Astrocyte of the cerebellum (primary cell): ENCODE results near the gene SLC15A1.

Experiments
- DNase-seq: peaks from one replicate; pipeline ENCODE4 v3.0.0-alpha.2; 2011; ENCODE audit warnings: low read depth
- H3K4me3 ChIP-seq: 2 replicates; pipeline ENCODE4 v1.5.1; 2011; ENCODE audit warnings: mild to moderate bottlenecking, low read depth, low read length, moderate library complexity
- in situ Hi-C: cut with HindIII; loops from 2 replicates; pipeline ENCODE4 v1.10.0; 2017; ENCODE audit warnings: low sequenced_read_pairs
- TF ChIP-seq, protein P1 (sequence below): IDR thresholded peaks from 2 replicates; pipeline ENCODE4 v1.5.1; 2012; ENCODE audit warnings: low read length, low read depth, moderate library complexity, mild to moderate bottlenecking; ENCODE audit errors: missing control alignments

The SLC15A1 gene, protein sequence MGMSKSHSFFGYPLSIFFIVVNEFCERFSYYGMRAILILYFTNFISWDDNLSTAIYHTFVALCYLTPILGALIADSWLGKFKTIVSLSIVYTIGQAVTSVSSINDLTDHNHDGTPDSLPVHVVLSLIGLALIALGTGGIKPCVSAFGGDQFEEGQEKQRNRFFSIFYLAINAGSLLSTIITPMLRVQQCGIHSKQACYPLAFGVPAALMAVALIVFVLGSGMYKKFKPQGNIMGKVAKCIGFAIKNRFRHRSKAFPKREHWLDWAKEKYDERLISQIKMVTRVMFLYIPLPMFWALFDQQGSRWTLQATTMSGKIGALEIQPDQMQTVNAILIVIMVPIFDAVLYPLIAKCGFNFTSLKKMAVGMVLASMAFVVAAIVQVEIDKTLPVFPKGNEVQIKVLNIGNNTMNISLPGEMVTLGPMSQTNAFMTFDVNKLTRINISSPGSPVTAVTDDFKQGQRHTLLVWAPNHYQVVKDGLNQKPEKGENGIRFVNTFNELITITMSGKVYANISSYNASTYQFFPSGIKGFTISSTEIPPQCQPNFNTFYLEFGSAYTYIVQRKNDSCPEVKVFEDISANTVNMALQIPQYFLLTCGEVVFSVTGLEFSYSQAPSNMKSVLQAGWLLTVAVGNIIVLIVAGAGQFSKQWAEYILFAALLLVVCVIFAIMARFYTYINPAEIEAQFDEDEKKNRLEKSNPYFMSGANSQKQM

GRCh38 chr13:98752467-98753290, at the start of gene SLC15A1:
SLC15A1 (minus strand) TSS chr13:98752672; CDS start chr13:98752598, 74 bp downstream.
- in situ Hi-C loops: no loop called here

GRCh38 chr13:98801626-98802418, 49.4 kb upstream of the SLC15A1 start:
- no peak for DNase-seq
- H3K4me3 ChIP-seq: no peak overlapping the region
- TF ChIP-seq, protein P1, sequence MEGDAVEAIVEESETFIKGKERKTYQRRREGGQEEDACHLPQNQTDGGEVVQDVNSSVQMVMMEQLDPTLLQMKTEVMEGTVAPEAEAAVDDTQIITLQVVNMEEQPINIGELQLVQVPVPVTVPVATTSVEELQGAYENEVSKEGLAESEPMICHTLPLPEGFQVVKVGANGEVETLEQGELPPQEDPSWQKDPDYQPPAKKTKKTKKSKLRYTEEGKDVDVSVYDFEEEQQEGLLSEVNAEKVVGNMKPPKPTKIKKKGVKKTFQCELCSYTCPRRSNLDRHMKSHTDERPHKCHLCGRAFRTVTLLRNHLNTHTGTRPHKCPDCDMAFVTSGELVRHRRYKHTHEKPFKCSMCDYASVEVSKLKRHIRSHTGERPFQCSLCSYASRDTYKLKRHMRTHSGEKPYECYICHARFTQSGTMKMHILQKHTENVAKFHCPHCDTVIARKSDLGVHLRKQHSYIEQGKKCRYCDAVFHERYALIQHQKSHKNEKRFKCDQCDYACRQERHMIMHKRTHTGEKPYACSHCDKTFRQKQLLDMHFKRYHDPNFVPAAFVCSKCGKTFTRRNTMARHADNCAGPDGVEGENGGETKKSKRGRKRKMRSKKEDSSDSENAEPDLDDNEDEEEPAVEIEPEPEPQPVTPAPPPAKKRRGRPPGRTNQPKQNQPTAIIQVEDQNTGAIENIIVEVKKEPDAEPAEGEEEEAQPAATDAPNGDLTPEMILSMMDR: no peak
- in situ Hi-C loops: no loop called here

More at GRCh38 chr13:98752467-98753290, at the start of gene SLC15A1:
- DNase-seq: no peak
- peak within 1 kb of the TSS; percentile 29 for H3K4me3 ChIP-seq
- TF ChIP-seq, protein P1: no peak

DNA sequence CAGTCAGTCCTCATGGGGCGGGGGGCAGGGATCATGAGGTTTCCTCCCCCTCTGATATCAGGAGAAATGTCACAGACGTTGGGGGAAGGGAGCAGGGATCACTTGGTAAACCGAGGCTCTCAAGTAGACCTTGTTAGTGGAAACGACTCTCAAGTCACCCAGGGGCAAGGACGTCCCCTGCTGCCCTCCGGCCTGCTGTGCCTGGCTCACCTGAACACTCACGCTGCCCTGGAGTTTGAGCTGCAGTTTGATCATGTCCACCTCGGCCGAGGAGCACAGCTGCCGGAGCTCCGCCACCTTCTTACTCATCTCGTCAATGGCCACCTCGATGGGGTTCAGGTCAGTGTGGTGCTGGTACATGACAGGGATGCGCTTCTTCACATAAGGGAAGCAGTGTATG, 47.6 kb upstream of the SLC15A1 start:
- in situ Hi-C loops: no loop called here
- no peak for DNase-seq

GRCh38 chr13:98798849-98799645, 46.6 kb upstream of the SLC15A1 start:
- DNase-seq: peak; percentile 29
- no peak overlapping the region for H3K4me3 ChIP-seq
- TF ChIP-seq, protein P1: no peak
- in situ Hi-C loops: no loop called here

More for the DNA sequence above, 47.6 kb upstream of the SLC15A1 start:
- TF ChIP-seq, protein P1: no peak
- H3K4me3 ChIP-seq: no peak overlapping the region

DNA sequence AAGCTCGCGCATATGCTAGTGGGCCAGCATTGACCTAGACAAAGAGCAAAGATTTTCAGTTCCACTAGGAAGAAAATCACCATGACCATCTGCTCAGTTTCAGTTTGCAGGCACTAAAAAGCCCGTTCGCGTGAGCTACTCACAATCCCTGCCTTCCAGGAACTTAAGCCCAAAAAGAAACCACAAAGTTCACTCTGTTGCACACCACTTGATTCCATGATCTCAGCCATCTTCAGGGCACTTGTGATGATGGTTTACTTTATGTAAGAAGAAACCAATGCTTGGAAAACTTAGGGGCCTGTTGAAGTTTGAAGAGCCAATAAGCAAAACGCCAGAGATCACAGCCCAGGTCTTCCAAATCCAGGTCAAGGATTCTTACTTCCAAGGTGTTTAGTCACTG, 45.0 kb upstream of the SLC15A1 start:
- in situ Hi-C loops: no loop called here
- TF ChIP-seq, protein P1: no peak
- H3K4me3 ChIP-seq: no peak overlapping the region
- no peak for DNase-seq
